Neural cell (in vitro differentiated cells): Measurements from ENCODE around the gene GUCY2C. TPM values are rescaled to one million over a fixed set of nuclear protein-coding genes. Genes with fewer than 3 reads are reported as not detected.

Source experiments
- H2AFZ ChIP-seq: fragments of 200-600, 300-800 bp; sonication (generic), shearing (Covaris generic); 2 replicates; pipeline ENCODE4 v1.6.0; 2014; ENCODE audit warnings: low read depth, mild to moderate bottlenecking, antibody characterized with exemption, low read length, moderate library complexity
- H3F3A ChIP-seq: fragments of 200-600 bp; shearing (Covaris generic); 2 replicates; pipeline ENCODE4 v1.6.1; 2016; ENCODE audit warnings: mild to moderate bottlenecking, moderate library complexity, mixed read lengths, antibody characterized with exemption, low read length; ENCODE audit not compliant: insufficient read depth, poor library complexity, severe bottlenecking
- H3K27ac ChIP-seq: fragments of 200-600, 300-800 bp; sonication (generic), shearing (Covaris generic); 2 replicates; pipeline ENCODE4 v1.5.1; 2014; ENCODE audit warnings: mild to moderate bottlenecking, low read length, moderate library complexity
- H3K27me3 ChIP-seq: fragments of 300-800, 200-600 bp; sonication (generic), shearing (Covaris generic); 2 replicates; pipeline ENCODE4 v1.6.0; 2014; ENCODE audit warnings: mild to moderate bottlenecking, low read depth, low read length, moderate library complexity; ENCODE audit not compliant: insufficient read depth
- H3K36me3 ChIP-seq: fragments of 300-800, 200-600 bp; sonication (generic), shearing (Covaris generic); 2 replicates; pipeline ENCODE4 v1.5.1; 2014; ENCODE audit warnings: mild to moderate bottlenecking, antibody characterized with exemption, low read length, moderate library complexity; ENCODE audit not compliant: insufficient read depth
- H3K4me2 ChIP-seq: fragments of 300-800, 200-600 bp; sonication (generic), shearing (Covaris generic); 2 replicates; pipeline ENCODE4 v1.6.0; 2014; ENCODE audit warnings: mild to moderate bottlenecking, low read length
- H3K4me3 ChIP-seq: fragments of 300-800, 200-600 bp; sonication (generic), shearing (Covaris generic); 2 replicates; pipeline ENCODE4 v1.5.1; 2014; ENCODE audit warnings: mild to moderate bottlenecking, low read length, moderate library complexity
- H3K79me2 ChIP-seq: fragments of 200-600 bp; shearing (Covaris generic); replicated peaks from 2 replicates; pipeline ENCODE4 v1.6.0; 2014; ENCODE audit warnings: mild to moderate bottlenecking, low read length, moderate library complexity; ENCODE audit not compliant: insufficient read depth
- H3K9ac ChIP-seq: fragments of 300-800, 200-600 bp; sonication (generic), shearing (Covaris generic); 2 replicates; pipeline ENCODE4 v1.6.1; 2016; ENCODE audit warnings: mild to moderate bottlenecking, low read length, mixed read lengths
- H3K9me2 ChIP-seq: fragments of 200-600 bp; shearing (Covaris generic); 2 replicates; pipeline ENCODE4 v1.6.1; 2016; ENCODE audit warnings: mild to moderate bottlenecking, low read length, mixed read lengths; ENCODE audit not compliant: insufficient read depth
- H3K9me3 ChIP-seq: fragments of 200-600, 300-800 bp; sonication (generic), shearing (Covaris generic); 2 replicates; pipeline ENCODE4 v1.6.1; 2016; ENCODE audit warnings: mild to moderate bottlenecking, mixed run types, low read length, moderate library complexity, mixed read lengths
- H4K20me1 ChIP-seq: fragments of 200-600 bp; shearing (Covaris generic); 2 replicates; pipeline ENCODE4 v1.6.1; 2016; ENCODE audit warnings: mild to moderate bottlenecking, mixed run types; ENCODE audit not compliant: insufficient read depth
- EP300 ChIP-seq: fragments of 450-650 bp; conservative IDR thresholded peaks from 2 replicates; pipeline ENCODE4 v1.6.1; 2014; ENCODE audit warnings: antibody characterized with exemption, mild to moderate bottlenecking, moderate library complexity; ENCODE audit not compliant: poor library complexity, severe bottlenecking
- EZH2 ChIP-seq: fragments of 200-600, 300-800 bp; shearing (Covaris generic), sonication (generic); IDR thresholded peaks from 2 replicates; pipeline ENCODE4 v1.6.1; 2014; ENCODE audit warnings: antibody characterized with exemption, low read length, borderline replicate concordance, mild to moderate bottlenecking; ENCODE audit not compliant: insufficient read depth, poor library complexity, severe bottlenecking
- MXI1 ChIP-seq: fragments of 450-650 bp; conservative IDR thresholded peaks from 2 replicates; pipeline ENCODE4 v1.6.1; 2014; ENCODE audit warnings: antibody characterized with exemption, mild to moderate bottlenecking; ENCODE audit not compliant: poor library complexity, severe bottlenecking
- POLR2AphosphoS5 ChIP-seq: IDR thresholded peaks from 2 replicates; pipeline ENCODE4 v1.6.1; 2012
- RAD21 ChIP-seq: fragments of 450-650 bp; conservative IDR thresholded peaks from 2 replicates; pipeline ENCODE4 v1.6.1; 2014; ENCODE audit warnings: antibody characterized with exemption, mild to moderate bottlenecking, moderate library complexity
- REST ChIP-seq: IDR thresholded peaks from 2 replicates; pipeline ENCODE4 v1.6.1; 2012; ENCODE audit warnings: borderline replicate concordance
- SMC3 ChIP-seq: fragments of 450-650 bp; conservative IDR thresholded peaks from 2 replicates; pipeline ENCODE4 v1.6.1; 2014; ENCODE audit warnings: antibody characterized with exemption, mild to moderate bottlenecking, moderate library complexity; ENCODE audit not compliant: poor library complexity
- TAF1 ChIP-seq: IDR thresholded peaks from 2 replicates; pipeline ENCODE4 v1.6.1; 2012; ENCODE audit warnings: low read depth
- polyA plus RNA-seq: library from polyadenylated mRNA; depleted of rRNA; stranded (reverse); fragments of >200 nt; gene quantifications from 2 replicates; pipeline ENCODE4 v1.2.3, GENCODE V29; 2014
- TF ChIP-seq, protein P1 (sequence below): fragments of 450-650 bp; IDR thresholded peaks from 2 replicates; pipeline ENCODE4 v1.5.1; 2014; ENCODE audit warnings: antibody characterized with exemption, mild to moderate bottlenecking, moderate library complexity; ENCODE audit not compliant: poor library complexity, severe bottlenecking

The GUCY2C gene
- polyA plus RNA-seq, 1 donor from 2014 or later = not detected

GRCh38 chr12:14643251-14643650, 53.1 kb downstream of the GUCY2C start:
- Histone ChIP-seq H3K9me2 (no peaks in the 10 kb centered on the region), H3K27me3 (no peaks in the 10 kb centered on the region), H3F3A (no peaks in the 10 kb centered on the region), H3K9ac (no peak overlapping the region), H2AFZ (no peak overlapping the region), H3K36me3 (no peaks in the 10 kb centered on the region), H4K20me1 (no peaks in the 10 kb centered on the region), H3K27ac (no peak overlapping the region), H3K4me3 (no peak overlapping the region), H3K4me2 (no peak overlapping the region), H3K79me2 (no peaks in the 10 kb centered on the region), H3K9me3 (no peaks in the 10 kb centered on the region)
- no peak for TF ChIP-seq RAD21
- no peak for TF ChIP-seq MXI1
- no peak for TF ChIP-seq TAF1
- TF ChIP-seq EP300 = no peak
- no peak for TF ChIP-seq POLR2AphosphoS5

GRCh38 chr12:14638066-14638465, 58.3 kb downstream of the GUCY2C start:
- Histone ChIP-seq H3K9ac (no peak overlapping the region), H3K9me2 (no peaks in the 10 kb centered on the region), H3K27ac (no peak overlapping the region), H3K4me3 (no peak overlapping the region), H3K4me2 (no peak overlapping the region), H3K9me3 (peaks cover 3% of the 10 kb centered on the region), H3F3A (no peaks in the 10 kb centered on the region), H4K20me1 (no peaks in the 10 kb centered on the region), H2AFZ (no peak overlapping the region), H3K36me3 (no peaks in the 10 kb centered on the region), H3K79me2 (no peaks in the 10 kb centered on the region), H3K27me3 (no peaks in the 10 kb centered on the region)
- TF ChIP-seq EZH2 (no peak), RAD21 (no peak), MXI1 (no peak), REST (no peak), SMC3 (no peak), TAF1 (no peak), POLR2AphosphoS5 (no peak), EP300 (no peak)
- TF ChIP-seq, protein P1, sequence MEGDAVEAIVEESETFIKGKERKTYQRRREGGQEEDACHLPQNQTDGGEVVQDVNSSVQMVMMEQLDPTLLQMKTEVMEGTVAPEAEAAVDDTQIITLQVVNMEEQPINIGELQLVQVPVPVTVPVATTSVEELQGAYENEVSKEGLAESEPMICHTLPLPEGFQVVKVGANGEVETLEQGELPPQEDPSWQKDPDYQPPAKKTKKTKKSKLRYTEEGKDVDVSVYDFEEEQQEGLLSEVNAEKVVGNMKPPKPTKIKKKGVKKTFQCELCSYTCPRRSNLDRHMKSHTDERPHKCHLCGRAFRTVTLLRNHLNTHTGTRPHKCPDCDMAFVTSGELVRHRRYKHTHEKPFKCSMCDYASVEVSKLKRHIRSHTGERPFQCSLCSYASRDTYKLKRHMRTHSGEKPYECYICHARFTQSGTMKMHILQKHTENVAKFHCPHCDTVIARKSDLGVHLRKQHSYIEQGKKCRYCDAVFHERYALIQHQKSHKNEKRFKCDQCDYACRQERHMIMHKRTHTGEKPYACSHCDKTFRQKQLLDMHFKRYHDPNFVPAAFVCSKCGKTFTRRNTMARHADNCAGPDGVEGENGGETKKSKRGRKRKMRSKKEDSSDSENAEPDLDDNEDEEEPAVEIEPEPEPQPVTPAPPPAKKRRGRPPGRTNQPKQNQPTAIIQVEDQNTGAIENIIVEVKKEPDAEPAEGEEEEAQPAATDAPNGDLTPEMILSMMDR = no peak

- Histone ChIP-seq H3K27me3 (no peaks in the 10 kb centered on the region), H3K4me3 (no peak overlapping the region), H4K20me1 (no peaks in the 10 kb centered on the region), H3K9ac (no peak overlapping the region), H3K79me2 (no peaks in the 10 kb centered on the region), H3K27ac (no peak overlapping the region), H3K4me2 (no peak overlapping the region), H2AFZ (no peak overlapping the region), H3K36me3 (no peaks in the 10 kb centered on the region), H3K9me2 (no peaks in the 10 kb centered on the region), H3K9me3 (peaks cover 3% of the 10 kb centered on the region), H3F3A (no peaks in the 10 kb centered on the region)
- TF ChIP-seq REST (no peak), RAD21 (no peak), SMC3 (no peak)
These were observed 60.6 kb downstream of the GUCY2C start for GRCh38 chr12:14635776-14636175.
